MM.1S (cell line): ENCODE results near the gene TMEM37.

ENCODE experiments used
- DNase-seq: peaks from one replicate; pipeline ENCODE4 v3.0.0-alpha.2; 2015
- H2AFZ ChIP-seq: fragments of 300-600 bp; sonication (generic); 2 replicates; pipeline ENCODE4 v1.6.0; 2016; ENCODE audit warnings: antibody characterized with exemption, low read length
- H3F3A ChIP-seq: fragments of 300-600 bp; sonication (generic); 2 replicates; pipeline ENCODE4 v1.6.1; 2016; ENCODE audit warnings: mild to moderate bottlenecking, antibody characterized with exemption, low read length, moderate library complexity, mixed read lengths; ENCODE audit not compliant: insufficient read depth
- H3K27ac ChIP-seq: fragments of 300-600 bp; sonication (generic); 2 replicates; pipeline ENCODE4 v1.5.1; 2016; ENCODE audit warnings: mild to moderate bottlenecking, low read length
- H3K27me3 ChIP-seq: fragments of 300-600 bp; sonication (generic); replicated peaks from 2 replicates; pipeline ENCODE4 v1.6.0; 2016; ENCODE audit warnings: low read length; ENCODE audit not compliant: insufficient read depth
- H3K36me3 ChIP-seq: fragments of 300-600 bp; sonication (generic); replicated peaks from 2 replicates; pipeline ENCODE4 v1.6.1; 2016; ENCODE audit warnings: mild to moderate bottlenecking, low read length, mixed read lengths; ENCODE audit not compliant: insufficient read depth
- H3K4me1 ChIP-seq: fragments of 300-600 bp; sonication (generic); 2 replicates; pipeline ENCODE4 v1.6.1; 2016; ENCODE audit warnings: low read length, mixed read lengths
- H3K4me2 ChIP-seq: fragments of 300-600 bp; sonication (generic); 2 replicates; pipeline ENCODE4 v1.6.0; 2016; ENCODE audit warnings: low read depth, low read length
- H3K4me3 ChIP-seq: fragments of 300-600 bp; sonication (generic); 2 replicates; pipeline ENCODE4 v1.5.1; 2016; ENCODE audit warnings: low read length, mixed read lengths
- H3K79me2 ChIP-seq: fragments of 300-600 bp; sonication (generic); 2 replicates; pipeline ENCODE4 v1.6.1; 2016; ENCODE audit warnings: mixed run types, low read length, mixed read lengths
- H3K9ac ChIP-seq: fragments of 300-600 bp; sonication (generic); 2 replicates; pipeline ENCODE4 v1.6.1; 2016; ENCODE audit warnings: low read length, mixed read lengths
- H3K9me2 ChIP-seq: fragments of 300-600 bp; sonication (generic); replicated peaks from 2 replicates; pipeline ENCODE4 v1.6.1; 2016; ENCODE audit warnings: mild to moderate bottlenecking, low read length, mixed read lengths; ENCODE audit not compliant: insufficient read depth
- H3K9me3 ChIP-seq: fragments of 300-600 bp; sonication (generic); replicated peaks from 2 replicates; pipeline ENCODE4 v1.6.1; 2016; ENCODE audit warnings: mild to moderate bottlenecking, low read length, mixed read lengths; ENCODE audit not compliant: insufficient read depth
- H4K20me1 ChIP-seq: fragments of 300-600 bp; sonication (generic); 2 replicates; pipeline ENCODE4 v1.6.1; 2016; ENCODE audit warnings: mild to moderate bottlenecking, low read length, moderate library complexity, mixed read lengths; ENCODE audit not compliant: insufficient read depth
- EZH2 ChIP-seq: fragments of 300-600 bp; sonication (generic); optimal IDR thresholded peaks from 2 replicates; pipeline ENCODE3; 2017; ENCODE audit warnings: low read depth, mild to moderate bottlenecking, antibody characterized with exemption, low read length, mixed read lengths
- EZH2phosphoT487 ChIP-seq: fragments of 300-600 bp; sonication (generic); IDR thresholded peaks from 2 replicates; pipeline ENCODE4 v1.6.1; 2018; ENCODE audit warnings: antibody characterized with exemption, low read length
- TF ChIP-seq, protein P1 (sequence below): fragments of 300-600 bp; sonication (generic); IDR thresholded peaks from 2 replicates; pipeline ENCODE4 v1.5.1; 2016; ENCODE audit warnings: antibody characterized with exemption, low read length, mixed read lengths

Gene TMEM37

GRCh38 chr2:119483395-119483753 is 51.7 kb downstream of the TMEM37 start:
- no peak overlapping the region for H3K4me3 ChIP-seq
- no peaks in the 10 kb centered on the region for H4K20me1 ChIP-seq
- H3K36me3 ChIP-seq = no peaks in the 10 kb centered on the region
- H3K4me2 ChIP-seq = no peak overlapping the region
- no peak overlapping the region for H3K9ac ChIP-seq
- no peaks in the 10 kb centered on the region for H3K9me2 ChIP-seq
- no peak overlapping the region for H3K27ac ChIP-seq
- H3K27me3 ChIP-seq = no peaks in the 10 kb centered on the region
- H3K79me2 ChIP-seq = no peaks in the 10 kb centered on the region
- H3K4me1 ChIP-seq = no peaks in the 10 kb centered on the region
- H3K9me3 ChIP-seq = no peaks in the 10 kb centered on the region
- no peaks in the 10 kb centered on the region for H3F3A ChIP-seq
- no peak overlapping the region for H2AFZ ChIP-seq
- TF ChIP-seq, protein P1, sequence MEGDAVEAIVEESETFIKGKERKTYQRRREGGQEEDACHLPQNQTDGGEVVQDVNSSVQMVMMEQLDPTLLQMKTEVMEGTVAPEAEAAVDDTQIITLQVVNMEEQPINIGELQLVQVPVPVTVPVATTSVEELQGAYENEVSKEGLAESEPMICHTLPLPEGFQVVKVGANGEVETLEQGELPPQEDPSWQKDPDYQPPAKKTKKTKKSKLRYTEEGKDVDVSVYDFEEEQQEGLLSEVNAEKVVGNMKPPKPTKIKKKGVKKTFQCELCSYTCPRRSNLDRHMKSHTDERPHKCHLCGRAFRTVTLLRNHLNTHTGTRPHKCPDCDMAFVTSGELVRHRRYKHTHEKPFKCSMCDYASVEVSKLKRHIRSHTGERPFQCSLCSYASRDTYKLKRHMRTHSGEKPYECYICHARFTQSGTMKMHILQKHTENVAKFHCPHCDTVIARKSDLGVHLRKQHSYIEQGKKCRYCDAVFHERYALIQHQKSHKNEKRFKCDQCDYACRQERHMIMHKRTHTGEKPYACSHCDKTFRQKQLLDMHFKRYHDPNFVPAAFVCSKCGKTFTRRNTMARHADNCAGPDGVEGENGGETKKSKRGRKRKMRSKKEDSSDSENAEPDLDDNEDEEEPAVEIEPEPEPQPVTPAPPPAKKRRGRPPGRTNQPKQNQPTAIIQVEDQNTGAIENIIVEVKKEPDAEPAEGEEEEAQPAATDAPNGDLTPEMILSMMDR = no peak
- TF ChIP-seq EZH2phosphoT487 (no peak), EZH2 (no peak)
- no peak for DNase-seq

GRCh38 chr2:119483896-119484718 is 52.5 kb downstream of the TMEM37 start:
- H3K4me1 ChIP-seq = no peaks in the 10 kb centered on the region
- no peak overlapping the region for H3K27ac ChIP-seq
- TF ChIP-seq EZH2phosphoT487 = no peak
- TF ChIP-seq EZH2 = no peak
- TF ChIP-seq, protein P1 = no peak
- H3K79me2 ChIP-seq = no peaks in the 10 kb centered on the region
- H3K9me2 ChIP-seq = no peaks in the 10 kb centered on the region
- DNase-seq = no peak
- no peaks in the 10 kb centered on the region for H4K20me1 ChIP-seq
- H3K9me3 ChIP-seq = no peaks in the 10 kb centered on the region
- H3K4me2 ChIP-seq = no peak overlapping the region
- H3K27me3 ChIP-seq = no peaks in the 10 kb centered on the region
- no peaks in the 10 kb centered on the region for H3F3A ChIP-seq
- H3K4me3 ChIP-seq = no peak overlapping the region
- no peak overlapping the region for H2AFZ ChIP-seq
- H3K9ac ChIP-seq = no peak overlapping the region
- no peaks in the 10 kb centered on the region for H3K36me3 ChIP-seq

DNA sequence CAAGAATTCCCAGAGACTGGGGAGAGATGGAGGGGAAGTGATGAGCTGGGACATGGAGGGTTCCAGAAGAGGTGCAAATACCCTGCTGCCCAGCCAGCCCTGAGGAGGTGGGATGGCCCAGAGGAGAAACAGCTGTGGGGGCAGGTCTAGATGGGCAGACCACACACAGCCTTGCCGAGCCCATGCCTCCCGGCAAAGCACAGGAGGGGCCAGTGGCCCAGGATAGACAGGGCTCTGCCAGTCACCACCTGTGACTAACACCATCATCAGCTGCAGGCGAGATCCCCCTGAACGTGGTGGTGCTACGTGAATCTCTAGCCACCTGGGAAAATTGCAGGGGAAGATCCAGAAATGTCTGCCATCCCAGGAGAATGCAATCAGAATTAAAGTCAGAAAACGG is 53.2 kb downstream of the TMEM37 start:
- Histone ChIP-seq H3K4me2 (no peak overlapping the region), H3K9me3 (no peaks in the 10 kb centered on the region), H3K4me1 (no peaks in the 10 kb centered on the region), H3K27ac (no peak overlapping the region), H3K4me3 (no peak overlapping the region), H3K27me3 (no peaks in the 10 kb centered on the region), H3K9me2 (no peaks in the 10 kb centered on the region), H3F3A (no peaks in the 10 kb centered on the region), H3K79me2 (no peaks in the 10 kb centered on the region), H3K9ac (no peak overlapping the region), H4K20me1 (no peaks in the 10 kb centered on the region), H3K36me3 (no peaks in the 10 kb centered on the region), H2AFZ (no peak overlapping the region)
- DNase-seq = no peak
- no peak for TF ChIP-seq EZH2
- no peak for TF ChIP-seq EZH2phosphoT487
- TF ChIP-seq, protein P1 = no peak
